ENCODE measurements around the gene TUBB. TPM values are rescaled to one million over a fixed set of nuclear protein-coding genes. Genes with fewer than 3 reads are reported as not detected.

The TUBB gene
- total and polyA plus RNA-seq, 9 of the 15 experiments (the other 6 are each of a cell fraction or from before 2014, with no cell fraction given), result 971 to 2,870 (median 1,478) TPM

GRCh38 chr6:30717129-30717844 is 2.9 kb upstream of the TUBB start, which contains the start of gene MDC1 (continued):
- TF ChIP-seq CBX8 (IDR thresholded peaks at IDR 0.05; ENCODE audit: borderline replicate concordance, extremely low read depth, low read depth, low read length, poor library complexity, severe bottlenecking) (no peak), ZNF175 (CRISPR knock-in tag; IDR thresholded peaks at IDR 0.05; ENCODE audit: low read depth) (no peak; the same call in 1 of the 2 replicates), E2F6 (IDR thresholded peaks at IDR 0.05; ENCODE audit: borderline replicate concordance in 1 of 2, extremely low read depth in 1 of 2, insufficient read depth in 1 of 2, insufficient read length in 1 of 2, low read depth in 1 of 2, low read length in 1 of 2, poor library complexity in 1 of 2, severe bottlenecking in 1 of 2) (peak; percentile 83 to 88), CBX3 (IDR thresholded peaks at IDR 0.05; ENCODE audit: borderline replicate concordance in 1 of 2, low read length in 2 of 2) (peak in 1 of 2 experiments; percentile 79; a peak in 2 of 3 replicates), SMAD1 (IDR thresholded peaks at IDR 0.05; ENCODE audit: low read depth, low read length, partially characterized antibody) (peak; percentile 80), DIDO1 (tag; IDR thresholded peaks at IDR 0.05; ENCODE audit: low read depth) (no peak), HDAC3 (IDR thresholded peaks at IDR 0.05; ENCODE audit: borderline replicate concordance, partially characterized antibody) (peak; percentile 73), BCOR (IDR thresholded peaks at IDR 0.05) (peak; percentile 9; the same call in 1 of the 2 replicates), DDX20 (tag; IDR thresholded peaks at IDR 0.05; ENCODE audit: low read depth) (no peak), POLR2AphosphoS2 (IDR thresholded peaks at IDR 0.05; ENCODE audit: low read length) (no peak), HDAC1 (IDR thresholded peaks at IDR 0.05) (peak in 1 of 2 experiments; percentile 82; a peak in 2 of 4 replicates), ZBTB5 (IDR thresholded peaks at IDR 0.05) (no peak), IRF9 (tag; IDR thresholded peaks at IDR 0.05) (no peak), ZNF445 (CRISPR knock-in tag; IDR thresholded peaks at IDR 0.05; ENCODE audit: low read depth) (no peak), CBX2 (IDR thresholded peaks at IDR 0.05; ENCODE audit: insufficient read depth, low read length, poor library complexity, severe bottlenecking) (no peak), MYNN (IDR thresholded peaks at IDR 0.05) (peak; percentile 41; the same call in 1 of the 2 replicates), MYNN (CRISPR knock-in tag; IDR thresholded peaks at IDR 0.05) (no peak), KLF6 (CRISPR knock-in tag; IDR thresholded peaks at IDR 0.05; ENCODE audit: borderline replicate concordance) (peak; percentile 96)
- TF ChIP-seq, protein P1, sequence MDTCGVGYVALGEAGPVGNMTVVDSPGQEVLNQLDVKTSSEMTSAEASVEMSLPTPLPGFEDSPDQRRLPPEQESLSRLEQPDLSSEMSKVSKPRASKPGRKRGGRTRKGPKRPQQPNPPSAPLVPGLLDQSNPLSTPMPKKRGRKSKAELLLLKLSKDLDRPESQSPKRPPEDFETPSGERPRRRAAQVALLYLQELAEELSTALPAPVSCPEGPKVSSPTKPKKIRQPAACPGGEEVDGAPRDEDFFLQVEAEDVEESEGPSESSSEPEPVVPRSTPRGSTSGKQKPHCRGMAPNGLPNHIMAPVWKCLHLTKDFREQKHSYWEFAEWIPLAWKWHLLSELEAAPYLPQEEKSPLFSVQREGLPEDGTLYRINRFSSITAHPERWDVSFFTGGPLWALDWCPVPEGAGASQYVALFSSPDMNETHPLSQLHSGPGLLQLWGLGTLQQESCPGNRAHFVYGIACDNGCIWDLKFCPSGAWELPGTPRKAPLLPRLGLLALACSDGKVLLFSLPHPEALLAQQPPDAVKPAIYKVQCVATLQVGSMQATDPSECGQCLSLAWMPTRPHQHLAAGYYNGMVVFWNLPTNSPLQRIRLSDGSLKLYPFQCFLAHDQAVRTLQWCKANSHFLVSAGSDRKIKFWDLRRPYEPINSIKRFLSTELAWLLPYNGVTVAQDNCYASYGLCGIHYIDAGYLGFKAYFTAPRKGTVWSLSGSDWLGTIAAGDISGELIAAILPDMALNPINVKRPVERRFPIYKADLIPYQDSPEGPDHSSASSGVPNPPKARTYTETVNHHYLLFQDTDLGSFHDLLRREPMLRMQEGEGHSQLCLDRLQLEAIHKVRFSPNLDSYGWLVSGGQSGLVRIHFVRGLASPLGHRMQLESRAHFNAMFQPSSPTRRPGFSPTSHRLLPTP (IDR thresholded peaks at IDR 0.05; ENCODE audit: borderline replicate concordance, extremely low read depth, insufficient read length), result no peak

Data from K562 (cell line).